ENCODE data around the gene UBE3B.

DNA sequence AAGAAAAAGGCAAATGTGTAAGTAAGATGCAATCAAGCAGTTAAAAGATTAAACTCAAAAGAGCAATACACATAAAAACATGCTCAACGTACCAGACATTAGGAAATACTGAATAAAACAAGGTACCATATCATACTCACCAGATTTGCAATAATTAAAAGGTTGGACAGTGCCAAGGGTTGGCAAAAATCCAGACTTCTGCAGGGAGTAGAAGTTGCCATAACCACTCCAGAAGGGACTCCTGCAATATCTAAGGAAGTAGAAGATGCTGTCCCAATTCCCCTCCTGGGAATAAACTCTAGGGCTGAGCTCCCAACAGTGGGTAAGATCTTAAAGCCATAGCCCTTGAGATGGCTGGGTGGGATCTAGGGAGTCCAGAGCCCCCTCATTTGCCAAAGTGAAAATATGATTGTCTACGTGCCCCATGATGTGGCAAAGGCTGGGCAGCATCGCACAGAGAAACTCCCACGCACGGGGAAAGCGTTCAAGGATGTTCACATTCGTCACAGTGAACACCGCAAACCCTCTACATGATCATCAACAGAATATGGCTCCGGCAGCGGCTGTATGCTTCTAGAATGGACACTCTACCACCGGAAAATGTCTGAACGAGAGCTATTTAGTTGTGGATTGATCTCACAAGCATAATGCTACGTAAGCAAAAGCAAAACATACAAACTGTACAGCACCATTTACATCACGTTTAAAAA, 12.6 kb upstream of the UBE3B start:
- no peak for TF ChIP-seq EZH2 (IDR thresholded peaks at IDR 0.05; ENCODE audit: insufficient read depth, low read length)
- TF ChIP-seq, protein P1, sequence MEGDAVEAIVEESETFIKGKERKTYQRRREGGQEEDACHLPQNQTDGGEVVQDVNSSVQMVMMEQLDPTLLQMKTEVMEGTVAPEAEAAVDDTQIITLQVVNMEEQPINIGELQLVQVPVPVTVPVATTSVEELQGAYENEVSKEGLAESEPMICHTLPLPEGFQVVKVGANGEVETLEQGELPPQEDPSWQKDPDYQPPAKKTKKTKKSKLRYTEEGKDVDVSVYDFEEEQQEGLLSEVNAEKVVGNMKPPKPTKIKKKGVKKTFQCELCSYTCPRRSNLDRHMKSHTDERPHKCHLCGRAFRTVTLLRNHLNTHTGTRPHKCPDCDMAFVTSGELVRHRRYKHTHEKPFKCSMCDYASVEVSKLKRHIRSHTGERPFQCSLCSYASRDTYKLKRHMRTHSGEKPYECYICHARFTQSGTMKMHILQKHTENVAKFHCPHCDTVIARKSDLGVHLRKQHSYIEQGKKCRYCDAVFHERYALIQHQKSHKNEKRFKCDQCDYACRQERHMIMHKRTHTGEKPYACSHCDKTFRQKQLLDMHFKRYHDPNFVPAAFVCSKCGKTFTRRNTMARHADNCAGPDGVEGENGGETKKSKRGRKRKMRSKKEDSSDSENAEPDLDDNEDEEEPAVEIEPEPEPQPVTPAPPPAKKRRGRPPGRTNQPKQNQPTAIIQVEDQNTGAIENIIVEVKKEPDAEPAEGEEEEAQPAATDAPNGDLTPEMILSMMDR (IDR thresholded peaks at IDR 0.05; ENCODE audit: insufficient read depth, low read depth, low read length) = no peak
